B cell (primary cell): ENCODE results near the gene MAJIN. TPM values are rescaled to one million over a fixed set of nuclear protein-coding genes. Genes with fewer than 3 reads are reported as not detected.

Experiments
- ATAC-seq: fragments of 200-7000 bp; cut with Tn5 transposase; one replicate; pipeline ENCODE4 v1.10.0; 2021; ENCODE audit warnings: low read depth, mild to moderate bottlenecking, moderate number of reproducible peaks, moderate library complexity
- CTCF ChIA-PET: fragments of 350-600 bp; sonication (Branson Sonifier 250); formaldehyde crosslinking; loops from one replicate; lab custom pipeline; 2021; ENCODE audit warnings: antibody characterized with exemption, inconsistent platforms; lab: Charles Lee
- POLR2A ChIA-PET: fragments of 350-600 bp; sonication (Branson Sonifier 250); formaldehyde crosslinking; loops from one replicate; lab custom pipeline; 2021; ENCODE audit warnings: antibody characterized with exemption; lab: Charles Lee
- DNase-seq: peaks from one replicate; pipeline ENCODE4 v3.0.0; 2013
- H2AFZ ChIP-seq: 2 replicates; pipeline ENCODE4 v1.6.1; 2012; ENCODE audit warnings: mild to moderate bottlenecking, low read depth, low read length; ENCODE audit not compliant: insufficient read depth, poor library complexity, severe bottlenecking
- H3K27ac ChIP-seq, 2 donors: 1 replicate in 1 of 2; 2 replicates in 1 of 2; pipeline ENCODE4 v1.5.1; 2012 to 2013; ENCODE audit warnings: low read length in 2 of 2, mild to moderate bottlenecking in 2 of 2, moderate library complexity in 1 of 2
- H3K27me3 ChIP-seq, 4 experiments: fragments of 200-600 bp in 1 of 4; sonication (generic) in 1 of 4; replicated peaks in 1 of 4; 1 replicate in 2 of 4; 2 replicates in 2 of 4; pipeline versions ENCODE4 v1.6.1 to v1.7.0; 2013 to 2016; ENCODE audit warnings: low read length in 3 of 4, mild to moderate bottlenecking in 2 of 4, mixed read lengths in 1 of 4, moderate library complexity in 1 of 4; ENCODE audit not compliant: insufficient read depth in 4 of 4, control insufficient read depth in 3 of 4; ENCODE audit errors: control extremely low read depth in 1 of 4
- H3K36me3 ChIP-seq, 2 experiments: replicated peaks in 1 of 2; 1 replicate in 1 of 2; 2 replicates in 1 of 2; pipeline versions ENCODE4 v1.6.1 to v1.7.1; 2013; ENCODE audit warnings: low read length in 1 of 2; ENCODE audit not compliant: insufficient read depth in 2 of 2, control insufficient read depth in 1 of 2; ENCODE audit errors: control extremely low read depth in 1 of 2, extremely low read depth in 1 of 2
- H3K4me1 ChIP-seq, 2 donors: fragments of 200-600 bp in 1 of 2; sonication (generic) in 1 of 2; 1 replicate in 1 of 2; 2 replicates in 1 of 2; pipeline versions ENCODE4 v1.5.1 to v1.6.1; 2013 to 2017; ENCODE audit warnings: low read length in 2 of 2; ENCODE audit not compliant: control insufficient read depth in 2 of 2, insufficient read depth in 2 of 2
- H3K4me2 ChIP-seq: replicated peaks from 2 replicates; pipeline ENCODE3; 2012; ENCODE audit warnings: mild to moderate bottlenecking, low read depth, low read length; ENCODE audit not compliant: poor library complexity, severe bottlenecking
- H3K4me3 ChIP-seq, 5 experiments: fragments of 200-600 bp in 1 of 5; sonication (generic) in 1 of 5; 1 replicate in 3 of 5; 2 replicates in 2 of 5; pipeline versions ENCODE4 v1.5.1 to v1.7.0; 2011 to 2016; ENCODE audit warnings: low read length in 4 of 5, mild to moderate bottlenecking in 4 of 5, low read depth in 2 of 5, control low read depth in 1 of 5, moderate library complexity in 1 of 5; ENCODE audit not compliant: insufficient read depth in 1 of 5; ENCODE audit errors: control extremely low read depth in 1 of 5, extremely low read depth in 1 of 5
- H3K79me2 ChIP-seq: fragments of 200-600 bp; sonication (generic); one replicate; pipeline ENCODE4 v1.6.0; 2016; ENCODE audit warnings: low read length; ENCODE audit not compliant: control insufficient read depth, insufficient read depth
- H3K9ac ChIP-seq: fragments of 200-600 bp; sonication (generic); 2 replicates; pipeline ENCODE4 v1.6.1; 2017; ENCODE audit warnings: mild to moderate bottlenecking, low read length, moderate library complexity
- H3K9me3 ChIP-seq, 3 donors: one replicate each; pipeline versions ENCODE4 v1.6.1 to v1.7.1; 2013; ENCODE audit warnings: low read length in 2 of 3; ENCODE audit not compliant: control insufficient read depth in 2 of 3, insufficient read depth in 1 of 3; ENCODE audit errors: control extremely low read depth in 1 of 3
- H4K20me1 ChIP-seq: 2 replicates; pipeline ENCODE4 v1.6.0; 2012; ENCODE audit warnings: mild to moderate bottlenecking, low read length; ENCODE audit not compliant: insufficient read depth, control insufficient read depth, poor library complexity, severe bottlenecking
- H3K27ac Mint-ChIP-seq: one replicate; pipeline ENCODE4 v1.8.0; 2021; ENCODE audit warnings: mixed read lengths
- H3K27me3 Mint-ChIP-seq: one replicate; pipeline ENCODE4 v1.8.0; 2021; ENCODE audit warnings: mixed read lengths
- H3K4me1 Mint-ChIP-seq: one replicate; pipeline ENCODE4 v1.8.0; 2021; ENCODE audit warnings: mixed read lengths
- H3K4me3 Mint-ChIP-seq: one replicate; pipeline ENCODE4 v1.8.0; 2021; ENCODE audit warnings: mixed read lengths
- H3K9me3 Mint-ChIP-seq: one replicate; pipeline ENCODE4 v1.8.0; 2022; ENCODE audit warnings: mixed read lengths; ENCODE audit not compliant: insufficient read depth
- CTCF ChIP-seq: fragments of 200-600 bp; IDR thresholded peaks from one replicate; pipeline ENCODE4 v1.8.0; 2022; ENCODE audit warnings: antibody characterized with exemption, mild to moderate bottlenecking
- EZH2 ChIP-seq: IDR thresholded peaks from 2 replicates; pipeline ENCODE4 v1.6.1; 2012; ENCODE audit warnings: borderline replicate concordance, low read depth, mild to moderate bottlenecking, moderate library complexity, low read length; ENCODE audit not compliant: insufficient read depth, poor library complexity, severe bottlenecking
- WGBS: methylation state at CpG from one replicate; pipeline ENCODE4 v1.1.5; 2013; ENCODE audit warnings: missing lambda C conversion rate; ENCODE audit not compliant: insufficient coverage; 5-methylcytosine and 5-hydroxymethylcytosine counted together
- intact Hi-C: fragments of 100-400 bp; cut with micrococcal nuclease; formaldehyde crosslinking; loops from one replicate; pipeline ENCODE4 v1.10.0; 2022
- polyA plus RNA-seq: library from polyadenylated mRNA; depleted of rRNA; stranded (reverse); fragments of >200 nt; gene quantifications from 2 replicates; pipeline ENCODE4 v1.2.3, GENCODE V29; 2012
- total RNA-seq, 2 donors: library from RNA; stranded (reverse); fragments of 120-200 nt in 1 of 2; gene quantifications; 1 replicate in 1 of 2; 2 replicates in 1 of 2; pipeline versions ENCODE4 v1.2.3 to v1.2.4, GENCODE V29; 2013 to 2022

The MAJIN gene
- total and polyA plus RNA-seq, 2 donors (not counting 1 experiment from before 2014, with no cell fraction given) = 0.71 to 2.4 TPM

GRCh38 chr11:65019824-65020223 is 47.9 kb upstream of the MAJIN start:
- no peaks in the 10 kb centered on the region for H4K20me1 ChIP-seq
- ChIA-PET CTCF (no interaction called here), POLR2A (no interaction called here)
- H3K9ac ChIP-seq = no peak overlapping the region
- no peak overlapping the region for H3K27ac ChIP-seq
- no peak overlapping the region for H3K4me2 ChIP-seq
- no peak for TF ChIP-seq CTCF
- TF ChIP-seq EZH2 = no peak
- ATAC-seq (no peak), DNase-seq (no peak)
- peaks cover 0 to 29% of the 10 kb centered on the region in 2 experiments for H3K36me3 ChIP-seq
- H3K79me2 ChIP-seq = peaks cover 35% of the 10 kb centered on the region
- H3K4me3 Mint-ChIP-seq = no peak overlapping the region
- no peaks in the 10 kb centered on the region for H3K9me3 Mint-ChIP-seq
- intact Hi-C loops = no loop called here
- H2AFZ ChIP-seq = no peak overlapping the region
- peaks cover 1 to 23% of the 10 kb centered on the region in 2 donors for H3K4me1 ChIP-seq
- H3K27me3 ChIP-seq = no peaks in the 10 kb centered on the region
- no peak overlapping the region for H3K4me3 ChIP-seq
- H3K9me3 ChIP-seq = no peaks in the 10 kb centered on the region
- peaks cover 12% of the 10 kb centered on the region for H3K4me1 Mint-ChIP-seq
- no peaks in the 10 kb centered on the region for H3K27me3 Mint-ChIP-seq
- H3K27ac Mint-ChIP-seq = no peak overlapping the region
- 100% methylated on average over 4 of the region's 7 CpGs for WGBS

GRCh38 chr11:65017937-65018336 is 46.0 kb upstream of the MAJIN start:
- CTCF ChIA-PET = interaction anchor here (1.0 to 1.2 kb wide), 2 partner anchors 9 to 312 kb away, joined by 3 read pairs; no protein-coding TSS in a partner anchor
- H3K9me3 ChIP-seq = no peaks in the 10 kb centered on the region
- Mint-ChIP-seq H3K9me3 (no peaks in the 10 kb centered on the region), H3K4me1 (peaks cover 21% of the 10 kb centered on the region), H3K4me3 (no peak overlapping the region), H3K27me3 (no peaks in the 10 kb centered on the region), H3K27ac (no peak overlapping the region)
- H3K4me2 ChIP-seq = no peak overlapping the region
- no peak overlapping the region for H3K4me3 ChIP-seq
- no peak overlapping the region for H2AFZ ChIP-seq
- ATAC-seq (no peak), DNase-seq (no peak)
- POLR2A ChIA-PET = interaction anchor here (1.0 kb wide), 1 partner anchor 9 kb away, joined by 3 read pairs; the partner anchor contains the start of gene SNX15
- peaks cover 0 to 29% of the 10 kb centered on the region in 2 experiments for H3K36me3 ChIP-seq
- H4K20me1 ChIP-seq = no peaks in the 10 kb centered on the region
- no peaks in the 10 kb centered on the region for H3K27me3 ChIP-seq
- TF ChIP-seq EZH2 (no peak), CTCF (no peak)
- H3K4me1 ChIP-seq = peaks cover 8 to 32% of the 10 kb centered on the region in 2 donors
- no peak overlapping the region for H3K9ac ChIP-seq
- WGBS = 97% methylated on average over 5 of the region's 6 CpGs
- no peak overlapping the region for H3K27ac ChIP-seq
- peaks cover 35% of the 10 kb centered on the region for H3K79me2 ChIP-seq
- intact Hi-C loops = no loop called here
